ENCODE data around the gene LMBR1.

DNA sequence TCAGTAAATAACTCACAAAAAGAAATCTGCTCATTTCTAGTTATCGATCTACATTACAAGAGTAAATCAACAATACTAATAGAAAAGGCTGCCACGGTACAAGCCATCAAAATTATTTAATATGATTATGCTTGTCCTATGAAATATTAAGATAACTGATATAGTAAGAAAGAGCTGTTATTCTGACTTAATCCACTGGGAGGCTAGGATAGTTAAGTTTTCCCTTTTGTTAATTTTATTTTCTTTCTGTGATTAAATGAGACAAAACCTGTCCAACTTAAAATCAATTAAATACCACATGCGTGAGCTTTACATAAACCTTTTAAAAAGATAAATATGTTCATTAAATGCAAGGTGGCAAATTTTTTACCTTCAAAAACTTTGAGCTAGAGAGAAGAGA is 114.8 kb downstream of the LMBR1 start:
- TF ChIP-seq ZNF274 (IDR thresholded peaks at IDR 0.05; ENCODE audit: low read depth, low read length), result no peak
- TF ChIP-seq YY1 (IDR thresholded peaks at IDR 0.05; ENCODE audit: insufficient read depth, insufficient read length), result no peak
- no peak for TF ChIP-seq SUZ12 (IDR thresholded peaks at IDR 0.05; ENCODE audit: extremely low read depth, insufficient read depth, insufficient read length)

Data from NT2/D1 (cell line).